ENCODE data around the gene G0S2. TPM values are rescaled to one million over a fixed set of nuclear protein-coding genes. Genes with fewer than 3 reads are reported as not detected.

G0S2 gene
- total RNA-seq, 4 donors from 2014 or later = 15.9 to 51.8 (median 31.8) TPM

DNA sequence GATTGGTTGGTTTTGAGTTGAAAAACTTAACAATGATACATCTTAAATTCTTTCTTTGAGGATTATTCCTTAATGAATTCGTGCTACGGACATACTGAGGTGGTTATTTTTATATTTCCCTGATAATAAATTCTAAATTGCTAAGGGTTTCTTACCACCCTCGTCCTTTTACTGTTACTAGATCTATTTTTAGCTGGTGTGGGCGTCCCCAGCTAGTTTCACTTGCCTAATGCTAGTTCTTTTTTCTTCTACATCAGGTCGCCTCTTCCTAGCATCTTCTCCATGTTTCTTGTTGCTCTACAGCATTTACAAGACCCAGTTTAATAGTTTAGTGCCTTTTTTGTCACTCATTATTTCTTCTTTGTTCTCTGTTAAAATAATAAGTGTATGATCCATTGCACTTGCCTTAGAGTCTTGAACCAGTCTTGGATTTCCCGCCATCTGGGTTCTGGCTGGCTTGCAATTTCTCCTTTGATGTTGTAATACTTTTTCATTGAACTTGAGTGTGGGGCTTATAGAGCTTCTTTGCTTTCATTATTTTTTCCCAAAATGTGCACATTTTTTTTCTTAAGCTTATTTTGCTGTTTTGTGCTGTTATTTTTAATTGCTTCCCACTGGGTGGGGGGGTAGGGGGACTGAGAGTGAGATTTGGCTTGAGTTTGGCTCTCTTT lies 28.8 kb downstream of the G0S2 start:
- no peaks in the 10 kb centered on the region for H3K36me3 ChIP-seq
- no peak overlapping the region for H3K27ac ChIP-seq
- WGBS = 65% methylated on average over 6 of the region's 6 CpGs
- no peak for DNase-seq (ENCODE audit: low spot score in 2 of 2)
- H3K4me1 ChIP-seq = peaks cover 7% of the 10 kb centered on the region
- TF ChIP-seq, protein P1, sequence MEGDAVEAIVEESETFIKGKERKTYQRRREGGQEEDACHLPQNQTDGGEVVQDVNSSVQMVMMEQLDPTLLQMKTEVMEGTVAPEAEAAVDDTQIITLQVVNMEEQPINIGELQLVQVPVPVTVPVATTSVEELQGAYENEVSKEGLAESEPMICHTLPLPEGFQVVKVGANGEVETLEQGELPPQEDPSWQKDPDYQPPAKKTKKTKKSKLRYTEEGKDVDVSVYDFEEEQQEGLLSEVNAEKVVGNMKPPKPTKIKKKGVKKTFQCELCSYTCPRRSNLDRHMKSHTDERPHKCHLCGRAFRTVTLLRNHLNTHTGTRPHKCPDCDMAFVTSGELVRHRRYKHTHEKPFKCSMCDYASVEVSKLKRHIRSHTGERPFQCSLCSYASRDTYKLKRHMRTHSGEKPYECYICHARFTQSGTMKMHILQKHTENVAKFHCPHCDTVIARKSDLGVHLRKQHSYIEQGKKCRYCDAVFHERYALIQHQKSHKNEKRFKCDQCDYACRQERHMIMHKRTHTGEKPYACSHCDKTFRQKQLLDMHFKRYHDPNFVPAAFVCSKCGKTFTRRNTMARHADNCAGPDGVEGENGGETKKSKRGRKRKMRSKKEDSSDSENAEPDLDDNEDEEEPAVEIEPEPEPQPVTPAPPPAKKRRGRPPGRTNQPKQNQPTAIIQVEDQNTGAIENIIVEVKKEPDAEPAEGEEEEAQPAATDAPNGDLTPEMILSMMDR (IDR thresholded peaks at IDR 0.05) = no peak
- TF ChIP-seq POLR2A (IDR thresholded peaks at IDR 0.05) (no peak), POLR2AphosphoS5 (IDR thresholded peaks at IDR 0.05) (no peak), EP300 (IDR thresholded peaks at IDR 0.05) (no peak)
- no peak overlapping the region for H3K4me3 ChIP-seq
- H3K27me3 ChIP-seq = no peaks in the 10 kb centered on the region
- H3K9me3 ChIP-seq = no peaks in the 10 kb centered on the region

DNA sequence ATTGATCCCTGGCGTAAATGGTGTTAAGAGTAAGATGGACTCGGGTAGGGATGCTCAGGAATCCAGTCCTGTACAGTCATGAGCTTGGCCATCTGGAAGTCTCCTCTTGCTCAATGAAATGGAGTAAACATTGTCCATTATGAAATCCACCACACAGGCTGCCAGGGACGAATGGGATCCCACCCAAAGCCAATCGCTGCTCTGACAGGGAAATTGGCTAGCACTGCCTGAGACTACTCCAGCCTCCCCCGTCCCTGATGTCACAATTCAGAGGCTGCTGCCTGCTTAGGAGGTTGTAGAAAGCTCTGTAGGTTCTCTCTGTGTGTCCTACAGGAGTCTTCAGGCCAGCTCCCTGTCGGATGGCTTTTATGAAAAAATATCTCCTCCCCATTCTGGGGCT lies 29.4 kb downstream of the G0S2 start, which contains the start of gene HSD11B1:
Gene HSD11B1, plus strand, starts transcription at position 263 of the 400 bp plus-strand sequence. Its CDS starts 97 bp downstream, at position 360.
- no peaks in the 10 kb centered on the region for H3K9me3 ChIP-seq
- peak; percentile 89 for DNase-seq (ENCODE audit: low spot score in 2 of 2)
- peak within 1 kb of the TSS; percentile 76 for H3K27ac ChIP-seq
- peaks cover 7% of the 10 kb centered on the region for H3K4me1 ChIP-seq
- H3K4me3 ChIP-seq = peak within 1 kb of the TSS; percentile 12
- no peaks in the 10 kb centered on the region for H3K36me3 ChIP-seq
- H3K27me3 ChIP-seq = no peaks in the 10 kb centered on the region
- TF ChIP-seq EP300 (IDR thresholded peaks at IDR 0.05) (no peak), POLR2A (IDR thresholded peaks at IDR 0.05) (no peak), POLR2AphosphoS5 (IDR thresholded peaks at IDR 0.05) (peak in 2 of 3 donors; percentile 46 to 64)
- WGBS = 58% methylated on average over 6 of the region's 6 CpGs

DNA sequence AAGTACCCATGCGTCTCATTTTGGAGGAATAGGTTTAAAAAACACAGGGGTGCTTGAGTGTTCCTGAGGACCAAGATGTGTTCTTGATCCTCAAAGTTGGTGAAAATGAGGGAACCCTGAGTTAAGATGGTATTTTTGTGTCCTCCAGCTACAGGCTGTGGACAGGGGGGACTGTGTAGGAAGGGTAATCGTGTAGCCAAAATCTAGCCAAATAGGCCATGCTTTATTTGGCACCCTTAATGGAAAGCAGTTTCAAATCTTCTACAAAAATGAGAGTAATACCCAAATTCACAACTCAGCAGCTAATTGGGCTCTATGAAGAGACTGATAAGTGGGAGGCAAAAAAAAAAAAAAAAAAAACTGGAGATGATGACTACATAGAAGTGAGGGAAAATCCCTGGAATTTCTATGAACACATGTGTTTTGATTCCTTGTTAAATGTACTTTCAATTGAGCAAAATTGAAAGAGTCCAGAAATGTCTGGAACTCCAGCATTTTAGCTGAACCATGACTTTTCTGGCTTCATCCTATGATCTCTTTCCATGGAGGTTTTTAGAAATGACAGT lies 29.9 kb downstream of the G0S2 start:
- Histone ChIP-seq H3K27ac (peak overlapping the region; percentile 76), H3K4me3 (peak overlapping the region; percentile 12), H3K27me3 (no peaks in the 10 kb centered on the region), H3K9me3 (no peaks in the 10 kb centered on the region), H3K36me3 (no peaks in the 10 kb centered on the region), H3K4me1 (peaks cover 7% of the 10 kb centered on the region)
- 65% methylated on average over 2 of the region's 2 CpGs for WGBS
- TF ChIP-seq, protein P1 (IDR thresholded peaks at IDR 0.05) = no peak
- TF ChIP-seq POLR2AphosphoS5 (IDR thresholded peaks at IDR 0.05) (no peak), POLR2A (IDR thresholded peaks at IDR 0.05) (no peak), EP300 (IDR thresholded peaks at IDR 0.05) (no peak)
- no peak for DNase-seq (ENCODE audit: low spot score in 2 of 2)

DNA sequence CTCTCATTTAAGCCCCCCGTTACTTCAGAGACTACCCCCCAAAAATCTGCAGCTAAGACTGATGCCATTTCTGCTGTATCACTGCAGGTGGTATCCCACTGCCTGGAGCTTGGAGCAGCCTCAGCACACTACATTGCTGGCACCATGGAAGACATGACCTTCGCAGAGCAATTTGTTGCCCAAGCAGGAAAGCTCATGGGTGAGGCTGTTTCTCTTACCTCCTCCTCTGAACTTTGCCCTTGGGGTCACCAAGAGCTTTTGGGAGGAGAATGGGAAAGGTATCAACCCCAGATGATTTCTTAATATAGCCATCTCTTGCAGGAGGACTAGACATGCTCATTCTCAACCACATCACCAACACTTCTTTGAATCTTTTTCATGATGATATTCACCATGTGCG lies 31.4 kb downstream of the G0S2 start:
- Histone ChIP-seq H3K36me3 (no peaks in the 10 kb centered on the region), H3K4me1 (peaks cover 7% of the 10 kb centered on the region), H3K27me3 (no peaks in the 10 kb centered on the region), H3K9me3 (no peaks in the 10 kb centered on the region), H3K27ac (no peak overlapping the region), H3K4me3 (no peak overlapping the region)
- no peak for TF ChIP-seq EP300 (IDR thresholded peaks at IDR 0.05)
- TF ChIP-seq, protein P1 (IDR thresholded peaks at IDR 0.05) = no peak
- TF ChIP-seq POLR2A (IDR thresholded peaks at IDR 0.05) = no peak
- no peak for TF ChIP-seq POLR2AphosphoS5 (IDR thresholded peaks at IDR 0.05)
- 92% methylated on average over 3 of the region's 3 CpGs for WGBS
- DNase-seq (ENCODE audit: low spot score in 2 of 2) = no peak

DNA sequence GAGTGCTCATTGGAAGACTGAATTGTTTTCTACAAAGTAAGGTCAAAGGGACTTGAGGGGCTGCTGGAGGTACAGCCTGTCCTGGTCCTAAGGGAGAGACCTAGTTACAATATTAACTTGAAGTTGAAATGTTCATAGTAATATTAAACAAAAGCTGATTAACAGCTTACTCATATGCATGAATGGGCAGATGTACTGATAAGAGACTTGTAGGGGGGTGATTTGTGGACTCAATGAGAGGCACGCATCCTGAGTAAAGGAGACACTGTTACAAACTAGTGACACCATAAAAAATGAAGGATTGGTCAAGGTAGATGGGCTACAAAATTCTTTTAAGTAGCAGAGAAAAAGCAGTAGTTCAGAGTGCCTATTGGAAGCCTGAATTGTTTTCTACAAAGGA lies 32.1 kb downstream of the G0S2 start:
- H3K9me3 ChIP-seq = no peaks in the 10 kb centered on the region
- 86% methylated on average over 1 of the region's 1 CpG for WGBS

More for the DNA sequence above, 32.1 kb downstream of the G0S2 start:
- H3K27me3 ChIP-seq = no peaks in the 10 kb centered on the region
- DNase-seq (ENCODE audit: low spot score in 2 of 2) = no peak
- H3K4me3 ChIP-seq = no peak overlapping the region
- no peak overlapping the region for H3K27ac ChIP-seq
- no peaks in the 10 kb centered on the region for H3K36me3 ChIP-seq
- peaks cover 7% of the 10 kb centered on the region for H3K4me1 ChIP-seq
- TF ChIP-seq POLR2AphosphoS5 (IDR thresholded peaks at IDR 0.05) (no peak), POLR2A (IDR thresholded peaks at IDR 0.05) (no peak), EP300 (IDR thresholded peaks at IDR 0.05) (no peak)
- TF ChIP-seq, protein P1 (IDR thresholded peaks at IDR 0.05) = no peak
